ENCODE measurements around the gene ADGRB3. TPM values are rescaled to one million over a fixed set of nuclear protein-coding genes. Genes with fewer than 3 reads are reported as not detected.
"Not testable (repeated sequence)": the region's sequence is repeated elsewhere in the genome, so short reads cannot be mapped to it uniquely, and the experiment has no call there.

The ADGRB3 gene
- total RNA-seq, 1 experiment from 2014 or later: not detected

DNA sequence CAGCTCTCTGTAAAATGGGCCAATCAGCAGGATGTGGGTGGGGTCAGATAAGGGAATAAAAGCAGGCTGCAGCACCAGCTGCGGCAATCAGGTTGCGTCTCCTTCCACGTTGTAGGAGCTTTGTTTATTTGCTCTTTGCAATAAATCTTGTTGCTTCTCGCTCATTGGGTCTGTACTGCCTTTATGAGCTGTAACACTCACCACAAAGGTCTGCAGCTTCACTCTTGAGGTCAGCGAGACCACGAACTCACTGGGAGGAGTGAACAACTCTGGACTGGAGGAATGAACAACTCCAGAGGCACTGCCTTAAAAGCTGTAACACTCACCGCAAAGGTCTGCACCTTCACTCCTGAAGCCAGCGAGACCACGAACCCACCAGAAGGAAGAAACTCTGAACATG lies 248.2 kb downstream of the ADGRB3 start:
- not testable (repeated sequence) for H3K4me3 ChIP-seq (ENCODE audit: low read length); DNase-seq; H3K9me2 ChIP-seq (replicated peaks; ENCODE audit: insufficient read depth, low read length); H2AFZ ChIP-seq (ENCODE audit: low read length); H3K27ac ChIP-seq (ENCODE audit: low read length); H3K27me3 ChIP-seq (ENCODE audit: low read length); H3K9ac ChIP-seq (ENCODE audit: low read length); H4K20me1 ChIP-seq (ENCODE audit: insufficient read depth, low read depth, low read length); H3K36me3 ChIP-seq (ENCODE audit: insufficient read depth, low read length); H3K4me1 ChIP-seq (ENCODE audit: low read length); H3K9me3 ChIP-seq (ENCODE audit: low read length); H3K79me2 ChIP-seq (ENCODE audit: low read length); H3K4me2 ChIP-seq (ENCODE audit: low read depth, low read length, poor library complexity, severe bottlenecking)

DNA sequence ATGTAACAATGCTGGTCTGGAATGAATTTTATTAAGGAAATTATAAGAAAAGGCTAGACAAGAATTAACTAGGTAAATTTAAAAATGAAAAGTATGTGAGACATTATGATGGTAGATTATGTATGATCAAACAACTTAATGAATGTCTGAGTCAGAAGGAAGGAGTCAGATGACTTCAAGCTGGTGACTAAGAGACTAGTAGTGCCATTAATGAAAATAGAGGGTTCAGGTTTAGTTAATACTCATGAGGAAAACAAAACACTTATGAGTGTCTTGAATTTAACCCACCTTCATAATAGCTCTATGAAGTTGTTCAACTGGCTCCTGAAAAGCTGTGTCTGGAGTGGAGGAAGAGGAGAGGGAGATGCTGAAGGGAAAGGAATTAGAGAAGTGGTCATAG lies 256.3 kb downstream of the ADGRB3 start:
- no peak overlapping the region for H3K4me3 ChIP-seq (ENCODE audit: low read length)
- DNase-seq: no peak
- no peaks in the 10 kb centered on the region for H3K9me3 ChIP-seq (ENCODE audit: low read length)
- no peaks in the 10 kb centered on the region for H4K20me1 ChIP-seq (ENCODE audit: insufficient read depth, low read depth, low read length)
- H3K27me3 ChIP-seq (ENCODE audit: low read length): no peaks in the 10 kb centered on the region
- H3K9ac ChIP-seq (ENCODE audit: low read length): no peak overlapping the region
- H3K9me2 ChIP-seq (replicated peaks; ENCODE audit: insufficient read depth, low read length): no peaks in the 10 kb centered on the region
- no peak overlapping the region for H3K27ac ChIP-seq (ENCODE audit: low read length)
- no peaks in the 10 kb centered on the region for H3K36me3 ChIP-seq (ENCODE audit: insufficient read depth, low read length)
- no peak overlapping the region for H2AFZ ChIP-seq (ENCODE audit: low read length)
- no peak overlapping the region for H3K4me2 ChIP-seq (ENCODE audit: low read depth, low read length, poor library complexity, severe bottlenecking)
- no peaks in the 10 kb centered on the region for H3K4me1 ChIP-seq (ENCODE audit: low read length)
- H3K79me2 ChIP-seq (ENCODE audit: low read length): no peaks in the 10 kb centered on the region

GRCh38 chr6:68892452-68892851 lies 257.4 kb downstream of the ADGRB3 start:
- no peaks in the 10 kb centered on the region for H3K36me3 ChIP-seq (ENCODE audit: insufficient read depth, low read length)
- H3K27me3 ChIP-seq (ENCODE audit: low read length): no peaks in the 10 kb centered on the region
- no peak overlapping the region for H3K4me2 ChIP-seq (ENCODE audit: low read depth, low read length, poor library complexity, severe bottlenecking)
- no peaks in the 10 kb centered on the region for H3K79me2 ChIP-seq (ENCODE audit: low read length)
- no peak overlapping the region for H3K27ac ChIP-seq (ENCODE audit: low read length)
- no peaks in the 10 kb centered on the region for H3K9me3 ChIP-seq (ENCODE audit: low read length)
- no peak overlapping the region for H2AFZ ChIP-seq (ENCODE audit: low read length)
- H3K4me3 ChIP-seq (ENCODE audit: low read length): no peak overlapping the region
- H3K9ac ChIP-seq (ENCODE audit: low read length): no peak overlapping the region
- DNase-seq: no peak
- H4K20me1 ChIP-seq (ENCODE audit: insufficient read depth, low read depth, low read length): no peaks in the 10 kb centered on the region
- H3K4me1 ChIP-seq (ENCODE audit: low read length): no peaks in the 10 kb centered on the region
- no peaks in the 10 kb centered on the region for H3K9me2 ChIP-seq (replicated peaks; ENCODE audit: insufficient read depth, low read length)

GRCh38 chr6:68895929-68896328 lies 260.8 kb downstream of the ADGRB3 start:
- no peaks in the 10 kb centered on the region for H4K20me1 ChIP-seq (ENCODE audit: insufficient read depth, low read depth, low read length)
- no peaks in the 10 kb centered on the region for H3K36me3 ChIP-seq (ENCODE audit: insufficient read depth, low read length)
- H3K9me3 ChIP-seq (ENCODE audit: low read length): no peaks in the 10 kb centered on the region
- no peak overlapping the region for H3K27ac ChIP-seq (ENCODE audit: low read length)
- H3K9ac ChIP-seq (ENCODE audit: low read length): no peak overlapping the region
- no peak overlapping the region for H2AFZ ChIP-seq (ENCODE audit: low read length)
- H3K4me1 ChIP-seq (ENCODE audit: low read length): no peaks in the 10 kb centered on the region
- no peak overlapping the region for H3K4me2 ChIP-seq (ENCODE audit: low read depth, low read length, poor library complexity, severe bottlenecking)
- no peaks in the 10 kb centered on the region for H3K9me2 ChIP-seq (replicated peaks; ENCODE audit: insufficient read depth, low read length)
- no peaks in the 10 kb centered on the region for H3K79me2 ChIP-seq (ENCODE audit: low read length)
- DNase-seq: no peak
- H3K27me3 ChIP-seq (ENCODE audit: low read length): no peaks in the 10 kb centered on the region
- no peak overlapping the region for H3K4me3 ChIP-seq (ENCODE audit: low read length)

- no peak overlapping the region for H3K4me2 ChIP-seq (ENCODE audit: low read depth, low read length, poor library complexity, severe bottlenecking)
- no peaks in the 10 kb centered on the region for H3K27me3 ChIP-seq (ENCODE audit: low read length)
- no peaks in the 10 kb centered on the region for H3K9me3 ChIP-seq (ENCODE audit: low read length)
- no peak overlapping the region for H3K27ac ChIP-seq (ENCODE audit: low read length)
- H3K36me3 ChIP-seq (ENCODE audit: insufficient read depth, low read length): no peaks in the 10 kb centered on the region
- no peaks in the 10 kb centered on the region for H3K4me1 ChIP-seq (ENCODE audit: low read length)
- no peaks in the 10 kb centered on the region for H3K79me2 ChIP-seq (ENCODE audit: low read length)
- no peak overlapping the region for H3K4me3 ChIP-seq (ENCODE audit: low read length)
- H2AFZ ChIP-seq (ENCODE audit: low read length): no peak overlapping the region
- no peaks in the 10 kb centered on the region for H4K20me1 ChIP-seq (ENCODE audit: insufficient read depth, low read depth, low read length)
- no peak for DNase-seq
- no peak overlapping the region for H3K9ac ChIP-seq (ENCODE audit: low read length)
- H3K9me2 ChIP-seq (replicated peaks; ENCODE audit: insufficient read depth, low read length): no peaks in the 10 kb centered on the region
These were observed 266.0 kb downstream of the ADGRB3 start for GRCh38 chr6:68901044-68901443.

DNA sequence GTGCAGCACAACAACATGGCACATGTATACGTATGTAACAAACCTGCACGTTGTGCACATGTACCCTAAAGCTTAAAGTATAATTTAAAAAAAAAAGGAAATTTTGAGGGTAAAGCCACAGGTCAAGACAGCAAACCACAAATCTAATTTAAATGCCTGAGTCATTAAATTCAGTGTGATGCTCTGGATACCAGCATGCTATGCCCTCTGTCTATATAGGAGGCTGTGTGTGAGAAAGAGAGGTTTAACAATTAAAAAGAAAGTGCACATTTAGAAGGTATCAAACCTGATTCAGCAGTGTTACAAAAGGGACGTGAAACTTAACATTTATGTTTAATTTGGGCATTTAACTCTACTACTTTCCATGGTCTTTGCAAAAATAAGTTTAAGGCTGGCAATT lies 276.3 kb downstream of the ADGRB3 start:
- Histone ChIP-seq H3K4me2 (ENCODE audit: low read depth, low read length, poor library complexity, severe bottlenecking) (no peak overlapping the region), H3K9ac (ENCODE audit: low read length) (no peak overlapping the region), H3K79me2 (ENCODE audit: low read length) (no peaks in the 10 kb centered on the region), H3K4me1 (ENCODE audit: low read length) (no peaks in the 10 kb centered on the region), H2AFZ (ENCODE audit: low read length) (no peak overlapping the region), H3K36me3 (ENCODE audit: insufficient read depth, low read length) (no peaks in the 10 kb centered on the region), H4K20me1 (ENCODE audit: insufficient read depth, low read depth, low read length) (no peaks in the 10 kb centered on the region), H3K9me3 (ENCODE audit: low read length) (no peaks in the 10 kb centered on the region), H3K27me3 (ENCODE audit: low read length) (no peaks in the 10 kb centered on the region), H3K9me2 (replicated peaks; ENCODE audit: insufficient read depth, low read length) (no peaks in the 10 kb centered on the region), H3K27ac (ENCODE audit: low read length) (no peak overlapping the region), H3K4me3 (ENCODE audit: low read length) (no peak overlapping the region)
- no peak for DNase-seq

DNA sequence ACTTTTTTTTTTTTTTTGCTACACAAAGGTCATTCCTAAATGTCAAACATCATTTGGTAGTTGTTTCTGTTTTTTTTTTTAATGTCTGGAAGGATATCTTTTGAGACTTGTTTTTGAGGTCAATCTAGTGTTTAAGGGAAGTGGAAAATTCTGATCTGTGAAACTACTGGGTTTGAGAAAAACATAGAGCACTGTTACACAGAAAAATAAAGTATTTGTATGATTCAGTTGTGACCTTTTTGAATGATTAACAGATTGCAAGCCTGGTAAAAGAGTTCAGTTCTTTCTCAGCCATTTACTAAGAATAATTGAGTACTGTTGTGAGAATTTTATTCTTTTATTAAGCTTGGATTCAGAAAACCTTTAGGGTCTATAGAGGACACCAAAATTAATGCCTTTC lies 276.7 kb downstream of the ADGRB3 start:
- H3K27me3 ChIP-seq (ENCODE audit: low read length): no peaks in the 10 kb centered on the region
- H2AFZ ChIP-seq (ENCODE audit: low read length): no peak overlapping the region
- no peaks in the 10 kb centered on the region for H3K4me1 ChIP-seq (ENCODE audit: low read length)
- H3K4me2 ChIP-seq (ENCODE audit: low read depth, low read length, poor library complexity, severe bottlenecking): no peak overlapping the region
- DNase-seq: no peak
- H3K27ac ChIP-seq (ENCODE audit: low read length): no peak overlapping the region
- H3K9me3 ChIP-seq (ENCODE audit: low read length): no peaks in the 10 kb centered on the region
- no peak overlapping the region for H3K9ac ChIP-seq (ENCODE audit: low read length)
- H3K4me3 ChIP-seq (ENCODE audit: low read length): no peak overlapping the region
- H3K9me2 ChIP-seq (replicated peaks; ENCODE audit: insufficient read depth, low read length): no peaks in the 10 kb centered on the region
- H3K79me2 ChIP-seq (ENCODE audit: low read length): no peaks in the 10 kb centered on the region
- no peaks in the 10 kb centered on the region for H4K20me1 ChIP-seq (ENCODE audit: insufficient read depth, low read depth, low read length)
- no peaks in the 10 kb centered on the region for H3K36me3 ChIP-seq (ENCODE audit: insufficient read depth, low read length)

DNA sequence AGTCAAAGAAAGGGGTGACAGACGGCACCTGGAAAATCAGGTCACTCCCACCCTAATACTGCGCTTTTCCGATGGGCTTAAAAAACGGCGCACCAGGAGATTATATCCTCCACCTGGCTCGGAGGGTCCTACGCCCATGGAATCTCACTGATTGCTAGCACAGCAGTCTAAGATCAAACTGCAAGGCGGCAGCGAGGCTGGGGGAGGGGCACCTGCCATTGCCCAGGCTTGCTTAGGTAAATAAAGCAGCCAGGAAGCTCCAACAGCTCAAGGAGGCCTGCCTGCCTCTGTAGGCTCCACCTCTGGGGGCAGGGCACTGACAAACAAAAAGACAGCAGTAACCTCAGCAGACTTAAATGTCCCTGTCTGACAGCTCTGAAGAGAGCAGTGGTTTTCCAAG lies 277.7 kb downstream of the ADGRB3 start:
- not testable (repeated sequence) for H3K79me2 ChIP-seq (ENCODE audit: low read length); H3K27ac ChIP-seq (ENCODE audit: low read length); H3K9me2 ChIP-seq (replicated peaks; ENCODE audit: insufficient read depth, low read length); H3K9ac ChIP-seq (ENCODE audit: low read length); H3K36me3 ChIP-seq (ENCODE audit: insufficient read depth, low read length); H3K4me3 ChIP-seq (ENCODE audit: low read length); H2AFZ ChIP-seq (ENCODE audit: low read length); H3K4me2 ChIP-seq (ENCODE audit: low read depth, low read length, poor library complexity, severe bottlenecking); H3K9me3 ChIP-seq (ENCODE audit: low read length); DNase-seq; H3K4me1 ChIP-seq (ENCODE audit: low read length); H3K27me3 ChIP-seq (ENCODE audit: low read length); H4K20me1 ChIP-seq (ENCODE audit: insufficient read depth, low read depth, low read length)

DNA sequence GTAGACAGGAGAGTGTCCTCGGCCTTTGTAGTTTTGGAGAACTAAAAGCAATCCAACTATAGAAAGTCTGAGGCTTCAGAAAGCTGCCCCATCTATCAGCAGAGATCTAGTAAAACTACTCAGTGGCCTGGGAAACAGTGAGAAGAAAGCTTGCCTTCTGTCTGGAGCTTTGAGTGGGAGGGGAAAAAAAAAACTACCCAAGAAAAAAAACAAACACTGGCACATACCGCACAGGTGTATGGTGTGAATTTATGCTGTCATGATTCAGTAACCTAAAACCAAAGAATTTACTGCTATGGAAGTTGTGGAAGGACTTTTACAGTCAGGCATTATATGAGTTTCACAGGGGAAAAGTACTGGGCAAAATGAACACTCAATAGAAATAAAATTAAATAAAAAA lies 280.5 kb downstream of the ADGRB3 start:
- H3K4me3 ChIP-seq (ENCODE audit: low read length): no peak overlapping the region
- H3K4me1 ChIP-seq (ENCODE audit: low read length): no peaks in the 10 kb centered on the region
- H3K9ac ChIP-seq (ENCODE audit: low read length): no peak overlapping the region
- H3K4me2 ChIP-seq (ENCODE audit: low read depth, low read length, poor library complexity, severe bottlenecking): no peak overlapping the region
- H3K9me2 ChIP-seq (replicated peaks; ENCODE audit: insufficient read depth, low read length): no peaks in the 10 kb centered on the region
- no peaks in the 10 kb centered on the region for H3K36me3 ChIP-seq (ENCODE audit: insufficient read depth, low read length)
- H3K79me2 ChIP-seq (ENCODE audit: low read length): no peaks in the 10 kb centered on the region
- no peaks in the 10 kb centered on the region for H4K20me1 ChIP-seq (ENCODE audit: insufficient read depth, low read depth, low read length)
- H3K27ac ChIP-seq (ENCODE audit: low read length): no peak overlapping the region
- no peak for DNase-seq
- H2AFZ ChIP-seq (ENCODE audit: low read length): no peak overlapping the region
- H3K9me3 ChIP-seq (ENCODE audit: low read length): no peaks in the 10 kb centered on the region
- no peaks in the 10 kb centered on the region for H3K27me3 ChIP-seq (ENCODE audit: low read length)
